Fibroblast of lung (primary cell): ENCODE measurements around the gene HTR3B. TPM values are rescaled to one million over a fixed set of nuclear protein-coding genes. Genes with fewer than 3 reads are reported as not detected.

Experiments used
- DNase-seq, 2 donors: peaks; one replicate each; pipeline versions ENCODE4 v3.0.0 to v3.0.0-alpha.2; 2010; ENCODE audit warnings: low read depth in 2 of 2
- H2AFZ ChIP-seq: 2 replicates; pipeline ENCODE4 v1.5.1; 2012; ENCODE audit warnings: low read length, control low read depth, inconsistent platforms
- H3K27ac ChIP-seq: 2 replicates; pipeline ENCODE4 v1.5.1; 2011; ENCODE audit warnings: low read length, control low read depth; ENCODE audit not compliant: insufficient read depth
- H3K27me3 ChIP-seq: 2 replicates; pipeline ENCODE4 v1.5.1; 2011; ENCODE audit warnings: mild to moderate bottlenecking, low read length; ENCODE audit not compliant: control insufficient read depth, insufficient read depth
- H3K36me3 ChIP-seq: 2 replicates; pipeline ENCODE4 v1.5.1; 2011; ENCODE audit warnings: low read length; ENCODE audit not compliant: control insufficient read depth, insufficient read depth
- H3K4me1 ChIP-seq: 2 replicates; pipeline ENCODE4 v1.5.1; 2011; ENCODE audit warnings: low read length; ENCODE audit not compliant: control insufficient read depth, insufficient read depth; ENCODE audit errors: extremely low read depth
- H3K4me2 ChIP-seq: 2 replicates; pipeline ENCODE4 v1.5.1; 2011; ENCODE audit warnings: low read length, control low read depth; ENCODE audit not compliant: insufficient read depth; ENCODE audit errors: extremely low read depth
- H3K4me3 ChIP-seq, 4 experiments: fragments of 200-600 bp in 1 of 4; sonication (generic) in 1 of 4; replicated peaks in 1 of 4; 2 replicates each; pipeline ENCODE4 v1.5.1; 2011 to 2016; ENCODE audit warnings: low read length in 4 of 4, low read depth in 3 of 4, mild to moderate bottlenecking in 3 of 4, control low read depth in 2 of 4, inconsistent platforms in 1 of 4, mixed read lengths in 1 of 4; ENCODE audit not compliant: insufficient read depth in 1 of 4; ENCODE audit errors: control extremely low read depth in 1 of 4
- H3K79me2 ChIP-seq: 2 replicates; pipeline ENCODE4 v1.5.1; 2012; ENCODE audit warnings: mild to moderate bottlenecking, low read length, inconsistent platforms; ENCODE audit not compliant: control insufficient read depth, insufficient read depth
- H3K9ac ChIP-seq: 2 replicates; pipeline ENCODE4 v1.5.1; 2011; ENCODE audit warnings: mild to moderate bottlenecking, low read length, control low read depth; ENCODE audit not compliant: insufficient read depth
- H3K9me3 ChIP-seq: 2 replicates; pipeline ENCODE4 v1.5.1; 2012; ENCODE audit warnings: low read depth, low read length; ENCODE audit not compliant: control insufficient read depth, insufficient read depth
- H4K20me1 ChIP-seq: 2 replicates; pipeline ENCODE4 v1.5.1; 2011; ENCODE audit warnings: low read length; ENCODE audit not compliant: control insufficient read depth, insufficient read depth; ENCODE audit errors: extremely low read depth
- CTCF ChIP-seq, 2 donors: IDR thresholded peaks in 1 of 2; conservative IDR thresholded peaks in 1 of 2; 1 replicate in 1 of 2; 2 replicates in 1 of 2; pipeline ENCODE4 v1.5.1; 2011 to 2012; ENCODE audit warnings: low read length in 2 of 2, control low read depth in 1 of 2, inconsistent platforms in 1 of 2, low read depth in 1 of 2, mild to moderate bottlenecking in 1 of 2
- EZH2 ChIP-seq: IDR thresholded peaks from 2 replicates; pipeline ENCODE4 v1.5.1; 2012; ENCODE audit warnings: low read length, control low read depth, mild to moderate bottlenecking; ENCODE audit errors: missing control alignments
- polyA plus RNA-seq, 2 donors: library from polyadenylated mRNA; depleted of rRNA in 1 of 2; stranded (reverse) in 1 of 2; unstranded in 1 of 2; fragments of >200 nt; gene quantifications; 2 replicates each; pipeline ENCODE4 v1.2.1, GENCODE V29; 2011 to 2012; ENCODE audit warnings: missing spikeins in 1 of 2
- total RNA-seq: library from RNA; depleted of rRNA; stranded (reverse); fragments of >200 nt; gene quantifications from 2 replicates; pipeline ENCODE4 v1.2.1, GENCODE V29; 2014

Gene HTR3B
- total and polyA plus RNA-seq, 2 donors (not counting 1 experiment from before 2014, with no cell fraction given), result not detected

DNA sequence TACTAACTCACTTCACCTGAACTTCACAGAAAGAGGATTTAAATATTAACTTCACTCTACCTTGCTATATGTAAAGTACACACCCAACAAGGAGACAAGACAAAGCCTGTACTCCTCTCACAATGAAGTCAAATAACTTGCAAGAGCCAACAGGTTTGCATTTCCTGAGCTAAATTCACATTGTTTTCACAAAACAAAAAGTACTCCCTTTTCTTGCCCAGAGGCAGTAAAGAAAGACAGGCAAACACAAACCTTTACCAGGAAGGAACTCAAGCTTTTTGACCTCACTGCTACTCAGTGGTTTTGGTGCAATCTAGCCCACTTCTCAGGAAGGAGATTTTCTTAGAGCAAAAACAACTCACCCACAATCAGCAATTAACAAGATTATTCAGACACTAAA lies 44.9 kb upstream of the HTR3B start:
- H3K27ac ChIP-seq, result no peak overlapping the region
- no peaks in the 10 kb centered on the region for H3K9me3 ChIP-seq
- H3K36me3 ChIP-seq, result no peaks in the 10 kb centered on the region

GRCh38 chr11:113862435-113862834 lies 42.2 kb upstream of the HTR3B start:
- no peak overlapping the region for H3K4me2 ChIP-seq
- H3K9ac ChIP-seq, result no peak overlapping the region
- no peaks in the 10 kb centered on the region for H4K20me1 ChIP-seq
- no peak overlapping the region for H2AFZ ChIP-seq
- H3K79me2 ChIP-seq, result no peaks in the 10 kb centered on the region
- H3K4me3 ChIP-seq, result no peak overlapping the region
- H3K27me3 ChIP-seq, result no peaks in the 10 kb centered on the region
- H3K4me1 ChIP-seq, result no peaks in the 10 kb centered on the region
- TF ChIP-seq EZH2 (no peak), CTCF (conservative IDR thresholded peaks at IDR 0.05 in 1 of 2, IDR thresholded peaks at IDR 0.05 in 1 of 2; ENCODE audit: low read depth in 1 of 2, low read length in 2 of 2) (no peak)
- H3K9me3 ChIP-seq, result no peaks in the 10 kb centered on the region
- no peak overlapping the region for H3K27ac ChIP-seq
- no peaks in the 10 kb centered on the region for H3K36me3 ChIP-seq
- peak in 1 of 2 donors; percentile 59 for DNase-seq

More for the DNA sequence above, 44.9 kb upstream of the HTR3B start:
- DNase-seq, result no peak
- no peaks in the 10 kb centered on the region for H3K4me1 ChIP-seq
- H3K79me2 ChIP-seq, result no peaks in the 10 kb centered on the region
- H3K4me2 ChIP-seq, result no peak overlapping the region
- no peak overlapping the region for H2AFZ ChIP-seq
- TF ChIP-seq EZH2 (no peak), CTCF (conservative IDR thresholded peaks at IDR 0.05 in 1 of 2, IDR thresholded peaks at IDR 0.05 in 1 of 2; ENCODE audit: low read depth in 1 of 2, low read length in 2 of 2) (no peak)
- H3K9ac ChIP-seq, result no peak overlapping the region
- no peaks in the 10 kb centered on the region for H4K20me1 ChIP-seq
- no peak overlapping the region for H3K4me3 ChIP-seq
- H3K27me3 ChIP-seq, result no peaks in the 10 kb centered on the region

GRCh38 chr11:113864410-113864809 lies 40.2 kb upstream of the HTR3B start:
- TF ChIP-seq EZH2 (no peak), CTCF (conservative IDR thresholded peaks at IDR 0.05 in 1 of 2, IDR thresholded peaks at IDR 0.05 in 1 of 2; ENCODE audit: low read depth in 1 of 2, low read length in 2 of 2) (no peak)
- H3K27me3 ChIP-seq, result no peaks in the 10 kb centered on the region
- no peaks in the 10 kb centered on the region for H3K36me3 ChIP-seq
- H3K4me1 ChIP-seq, result no peaks in the 10 kb centered on the region
- no peaks in the 10 kb centered on the region for H4K20me1 ChIP-seq
- H2AFZ ChIP-seq, result no peak overlapping the region
- DNase-seq, result no peak
- H3K79me2 ChIP-seq, result no peaks in the 10 kb centered on the region
- H3K9me3 ChIP-seq, result no peaks in the 10 kb centered on the region
- H3K4me2 ChIP-seq, result no peak overlapping the region
- H3K4me3 ChIP-seq, result no peak overlapping the region
- no peak overlapping the region for H3K27ac ChIP-seq
- no peak overlapping the region for H3K9ac ChIP-seq
